NCI-H2107 treated with DMSO at 0.1 percent for 48 hours (cell line): ENCODE data around the gene EPN3.

ENCODE experiments used
- DNase-seq: peaks from one replicate; lab custom pipeline; 2025; ENCODE audit not compliant: unreplicated experiment; lab: John Stamatoyannopoulos, UW

Gene EPN3

DNA sequence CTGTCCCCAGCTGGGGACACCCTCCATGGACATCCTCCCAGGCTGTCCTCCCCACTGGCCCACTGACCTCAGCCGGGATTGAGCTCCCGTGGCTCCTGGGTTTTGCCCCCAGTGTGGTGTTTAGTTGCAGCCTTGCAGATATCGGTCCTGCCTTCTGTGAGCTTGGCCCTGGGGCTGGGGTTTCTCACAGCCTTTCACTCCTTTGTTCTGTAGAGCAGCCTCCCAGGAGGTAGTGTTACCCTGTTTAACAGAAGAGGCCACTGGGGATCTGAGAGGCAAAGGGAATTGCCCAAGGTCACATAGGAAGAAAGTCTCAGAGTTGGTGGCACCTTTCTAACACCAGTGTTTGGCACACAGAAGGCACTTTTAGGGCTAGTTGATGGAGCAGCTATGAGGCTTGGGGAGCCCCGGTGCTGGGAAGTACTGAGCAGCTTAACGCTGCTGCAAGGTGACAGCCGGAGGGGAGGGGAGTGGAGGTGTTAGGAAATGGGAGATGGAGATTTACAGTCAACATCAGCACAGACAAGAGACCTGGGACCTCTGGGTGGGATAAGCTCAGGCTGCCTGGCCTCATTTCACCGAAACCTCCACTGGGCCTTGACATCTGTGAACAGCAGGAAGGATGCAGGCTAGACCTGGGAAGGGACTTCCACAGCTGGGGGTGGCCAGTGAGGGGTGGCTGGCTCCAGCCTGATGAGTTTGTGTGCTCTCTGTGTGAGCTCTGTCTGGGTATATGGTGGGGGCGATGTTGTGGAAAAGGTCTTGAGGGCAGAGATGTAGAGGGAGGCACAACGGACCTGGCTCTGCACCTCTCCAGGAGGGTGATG is 54.1 kb downstream of the EPN3 start:
- peak; percentile 62 for DNase-seq

DNA sequence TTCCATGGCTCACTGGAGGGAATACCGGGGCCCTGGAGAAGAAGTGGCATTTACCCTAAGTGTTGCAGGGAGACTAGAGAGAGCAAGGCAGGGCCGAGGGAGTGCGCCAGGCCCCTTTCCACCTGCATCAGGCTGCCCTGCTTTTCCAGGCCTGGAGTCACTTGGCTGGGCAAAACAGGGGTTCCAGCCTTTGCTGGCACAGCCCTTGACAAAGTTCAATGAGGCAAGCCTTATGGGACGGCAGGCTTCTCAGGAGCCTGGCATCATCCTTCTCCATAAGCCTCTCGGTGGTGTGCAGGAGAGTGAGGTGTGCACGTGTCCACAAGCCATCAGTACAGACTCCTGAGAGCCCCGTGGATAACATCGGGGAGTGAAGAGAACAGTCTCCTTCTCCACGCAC is 55.0 kb downstream of the EPN3 start:
- DNase-seq, result no peak

DNA sequence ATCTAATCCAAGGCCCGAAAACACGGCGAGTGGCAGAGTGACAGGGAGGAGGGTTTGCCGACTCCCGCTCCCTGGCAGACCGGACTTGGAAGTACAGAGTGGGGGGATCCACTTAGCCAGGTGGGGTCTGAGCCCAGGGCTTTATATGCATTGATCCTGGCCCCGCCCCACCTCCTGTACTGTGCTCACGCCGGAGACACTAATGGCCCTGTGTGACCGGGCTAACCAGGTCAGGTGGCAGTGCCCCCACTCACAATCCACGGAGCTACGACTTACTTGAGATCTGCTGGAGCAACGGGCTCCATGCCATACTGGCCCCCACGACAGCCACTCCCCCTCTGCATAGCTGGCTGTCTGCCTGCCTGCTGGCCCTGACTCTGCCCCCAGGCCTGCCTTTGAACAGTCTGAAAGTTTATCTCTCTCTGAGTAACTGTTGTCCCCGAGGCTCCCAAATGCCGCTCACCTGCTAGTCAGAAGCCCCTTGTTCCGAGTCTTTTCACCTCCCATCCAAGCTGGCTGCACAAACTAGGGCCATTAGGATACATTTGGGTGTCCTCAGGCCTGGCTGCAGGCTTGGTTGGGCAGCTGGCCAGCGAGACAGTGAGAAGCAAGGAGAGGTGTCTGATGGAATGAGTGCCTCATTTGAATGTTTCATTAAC is 56.0 kb downstream of the EPN3 start:
- DNase-seq, result no peak

DNA sequence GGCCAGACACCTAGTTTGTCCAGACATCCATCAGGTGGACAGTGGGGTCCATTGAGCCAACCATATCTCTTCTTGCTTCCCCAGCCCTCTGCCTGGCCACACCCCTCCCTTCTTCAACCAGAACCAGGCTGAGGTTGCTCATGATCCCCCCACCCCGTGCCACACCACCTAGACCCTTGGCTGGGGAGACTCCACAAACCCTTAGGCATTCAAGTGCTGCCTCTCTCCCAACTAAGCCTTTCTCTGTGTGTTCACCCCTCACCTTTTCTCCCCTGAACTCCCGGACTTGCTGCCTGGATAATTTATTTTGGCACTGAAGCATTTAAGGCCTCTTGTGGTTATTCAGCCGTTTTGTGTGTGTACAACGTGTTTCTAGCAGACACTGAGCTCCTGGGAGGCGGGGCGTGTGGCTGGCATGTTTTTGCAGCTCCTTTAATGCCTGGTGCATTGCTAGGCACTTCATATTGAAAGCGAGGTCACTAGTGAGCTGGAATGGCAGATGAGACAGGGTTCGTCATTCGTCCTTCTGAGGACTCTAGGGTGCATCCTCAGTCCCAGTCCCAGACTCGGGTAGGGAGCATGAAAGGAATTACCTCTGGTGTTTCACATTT is 56.7 kb downstream of the EPN3 start:
- DNase-seq, result peak; percentile 20

DNA sequence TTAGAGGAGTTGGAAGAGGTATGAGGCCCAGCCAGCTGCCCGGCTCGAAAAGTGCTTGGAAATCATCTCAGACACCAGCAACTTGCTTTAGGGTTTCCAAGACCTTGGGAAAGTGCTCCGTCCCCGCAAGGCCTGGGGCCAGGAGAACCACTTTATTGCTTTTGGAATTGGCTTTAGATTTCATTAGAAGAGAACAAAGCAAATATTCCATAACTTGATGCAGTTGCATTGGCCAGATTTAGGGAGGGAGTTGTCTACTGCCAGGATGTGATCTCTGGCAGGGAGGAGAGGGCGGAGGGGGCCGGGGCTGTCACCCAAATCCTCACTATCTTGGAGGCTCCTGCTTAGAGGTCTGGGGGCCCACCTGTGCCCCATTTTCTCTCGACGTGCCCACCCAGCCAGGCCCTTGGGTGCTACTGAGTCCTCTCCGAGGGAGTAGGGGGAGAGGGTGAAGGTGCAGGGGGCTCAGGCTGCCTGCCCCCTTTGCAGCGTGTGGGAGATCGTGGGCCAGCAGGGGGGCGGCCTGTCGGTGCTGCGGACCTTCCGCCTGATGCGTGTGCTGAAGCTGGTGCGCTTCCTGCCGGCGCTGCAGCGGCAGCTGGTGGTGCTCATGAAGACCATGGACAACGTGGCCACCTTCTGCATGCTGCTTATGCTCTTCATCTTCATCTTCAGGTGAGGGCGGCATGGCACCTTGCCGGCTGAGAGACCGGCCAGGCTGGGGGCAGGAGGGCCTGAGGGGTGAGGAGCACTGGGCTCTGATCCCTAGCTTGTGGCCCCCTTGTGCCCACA is 58.6 kb downstream of the EPN3 start:
- no peak for DNase-seq

DNA sequence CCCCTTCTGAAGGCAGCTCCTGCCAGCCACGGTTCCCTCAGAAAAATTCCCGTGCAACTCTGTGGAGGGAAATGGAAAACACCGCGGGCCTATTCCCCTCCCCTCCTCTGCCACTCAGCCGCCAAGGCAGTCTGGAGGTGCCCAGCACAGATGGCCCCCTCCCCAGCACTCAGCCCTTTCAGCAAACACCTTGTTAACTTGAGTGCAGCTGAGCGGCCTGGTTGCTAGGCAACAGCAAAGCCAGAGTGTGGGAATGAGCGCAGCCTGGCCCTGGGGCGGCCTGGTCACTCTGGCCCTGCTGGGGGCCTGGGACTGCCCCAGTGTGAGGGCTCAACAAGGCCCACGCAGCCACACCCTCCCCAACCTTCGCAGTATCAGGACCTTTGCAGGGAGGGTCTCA is 60.8 kb downstream of the EPN3 start:
- peak; percentile 36 for DNase-seq
